WTC11 (cell line): ENCODE results near the gene CLPX. TPM values are rescaled to one million over a fixed set of nuclear protein-coding genes. Genes with fewer than 3 reads are reported as not detected.

Source experiments
- ATAC-seq: fragments of 200-7000 bp; cut with Tn5 transposase; 2 replicates; pipeline ENCODE4 v1.10.0; 2021; ENCODE audit warnings: mild to moderate bottlenecking, moderate library complexity
- CTCF ChIA-PET: fragments of 300-600 bp; sonication (Branson Sonifier 250); formaldehyde crosslinking; loops from one replicate; lab custom pipeline; 2021; ENCODE audit warnings: antibody characterized with exemption; lab: Charles Lee
- POLR2A ChIA-PET: fragments of 350-600 bp; sonication (Branson Sonifier 250); formaldehyde crosslinking; loops from one replicate; lab custom pipeline; 2021; ENCODE audit warnings: antibody characterized with exemption; lab: Charles Lee
- DNase-seq: peaks from one replicate; pipeline ENCODE4 v3.0.0; 2021; ENCODE audit warnings: low spot score
- H3K27ac Mint-ChIP-seq: 2 replicates; pipeline ENCODE4 v1.8.0; 2021; ENCODE audit warnings: mixed read lengths
- H3K27me3 Mint-ChIP-seq: 2 replicates; pipeline ENCODE4 v1.8.0; 2021; ENCODE audit warnings: low read depth, mild to moderate bottlenecking, moderate library complexity, mixed read lengths
- H3K36me3 Mint-ChIP-seq: 2 replicates; pipeline ENCODE4 v1.8.0; 2021; ENCODE audit warnings: mixed read lengths
- H3K4me1 Mint-ChIP-seq: 2 replicates; pipeline ENCODE4 v1.8.0; 2022; ENCODE audit warnings: mixed read lengths
- H3K4me3 Mint-ChIP-seq: 2 replicates; pipeline ENCODE4 v1.8.0; 2021; ENCODE audit warnings: mild to moderate bottlenecking, moderate library complexity, mixed read lengths
- H3K9me3 Mint-ChIP-seq: 2 replicates; pipeline ENCODE4 v1.8.0; 2021; ENCODE audit warnings: mixed read lengths
- CREB1 ChIP-seq: sonication (generic); formaldehyde crosslinking; IDR thresholded peaks from 2 replicates; pipeline ENCODE4 v1.8.0; 2023; ENCODE audit warnings: mild to moderate bottlenecking, missing genetic modification reagents
- EMX1 ChIP-seq: fragments of 250-450 bp; sonication (Bioruptor Pico); IDR thresholded peaks from 2 replicates; pipeline ENCODE4 v1.8.0; 2021; ENCODE audit warnings: mild to moderate bottlenecking
- GRHL2 ChIP-seq: fragments of 250-450 bp; sonication (Bioruptor Pico); IDR thresholded peaks from 2 replicates; pipeline ENCODE4 v1.8.0; 2022; ENCODE audit warnings: mild to moderate bottlenecking, moderate library complexity; ENCODE audit not compliant: insufficient replicate concordance, severe bottlenecking
- JUN ChIP-seq: sonication (generic); formaldehyde crosslinking; IDR thresholded peaks from 2 replicates; pipeline ENCODE4 v1.8.0; 2023; ENCODE audit warnings: mild to moderate bottlenecking, missing genetic modification reagents
- MYBL2 ChIP-seq: sonication (generic); formaldehyde crosslinking; IDR thresholded peaks from 2 replicates; pipeline ENCODE4 v1.8.1; 2023; ENCODE audit warnings: mild to moderate bottlenecking, moderate library complexity, missing genetic modification reagents
- NFATC4 ChIP-seq: fragments of 250-450 bp; sonication (Bioruptor Pico); IDR thresholded peaks from 2 replicates; pipeline ENCODE4 v1.9.0; 2021; ENCODE audit warnings: mild to moderate bottlenecking
- OVOL2 ChIP-seq: fragments of 250-450 bp; sonication (Bioruptor Pico); IDR thresholded peaks from 2 replicates; pipeline ENCODE4 v1.9.0; 2021; ENCODE audit warnings: mild to moderate bottlenecking, borderline replicate concordance
- RELA ChIP-seq: sonication (generic); formaldehyde crosslinking; IDR thresholded peaks from 2 replicates; pipeline ENCODE4 v1.8.1; 2022; ENCODE audit warnings: missing genetic modification reagents, mild to moderate bottlenecking, borderline replicate concordance
- SOX15 ChIP-seq: fragments of 250-450 bp; sonication (Bioruptor Pico); IDR thresholded peaks from 2 replicates; pipeline ENCODE4 v1.9.0; 2021; ENCODE audit warnings: mild to moderate bottlenecking
- TP53 ChIP-seq: sonication (generic); formaldehyde crosslinking; IDR thresholded peaks from 2 replicates; pipeline ENCODE4 v1.8.1; 2023; ENCODE audit warnings: mild to moderate bottlenecking, missing genetic modification reagents
- ZNF263 ChIP-seq: sonication (generic); formaldehyde crosslinking; IDR thresholded peaks from 2 replicates; pipeline ENCODE4 v1.8.1; 2022; ENCODE audit warnings: low read depth, mild to moderate bottlenecking, moderate library complexity, missing genetic modification reagents
- ZNF416 ChIP-seq: fragments of 250-450 bp; sonication (Bioruptor Pico); IDR thresholded peaks from 2 replicates; pipeline ENCODE4 v1.9.0; 2021; ENCODE audit warnings: mild to moderate bottlenecking, inconsistent platforms
- total RNA-seq: library from RNA; stranded (reverse); gene quantifications from 3 replicates; pipeline ENCODE4 v1.2.3, GENCODE V29; 2021
- TF ChIP-seq, protein P1 (sequence below): sonication (generic); formaldehyde crosslinking; IDR thresholded peaks from 2 replicates; pipeline ENCODE4 v1.8.1; 2022; ENCODE audit warnings: low read depth, mild to moderate bottlenecking, moderate library complexity, missing genetic modification reagents, borderline replicate concordance
- TF ChIP-seq, protein P2 (sequence below): sonication (generic); formaldehyde crosslinking; IDR thresholded peaks from 2 replicates; pipeline ENCODE4 v1.8.1; 2023; ENCODE audit warnings: mild to moderate bottlenecking, missing genetic modification reagents
- TF ChIP-seq, protein P3 (sequence below): sonication (generic); formaldehyde crosslinking; IDR thresholded peaks from 2 replicates; pipeline ENCODE4 v1.8.1; 2022; ENCODE audit warnings: missing genetic modification reagents, borderline replicate concordance
- TF ChIP-seq, protein P4 (sequence below): sonication (generic); formaldehyde crosslinking; IDR thresholded peaks from 2 replicates; pipeline ENCODE4 v1.8.0; 2022; ENCODE audit warnings: missing genetic modification reagents
- TF ChIP-seq, protein P5 (sequence below): fragments of 250-450 bp; sonication (Bioruptor Pico); IDR thresholded peaks from 2 replicates; pipeline ENCODE4 v1.9.0; 2021; ENCODE audit warnings: mild to moderate bottlenecking
- TF ChIP-seq, protein P6 (sequence below): sonication (generic); formaldehyde crosslinking; IDR thresholded peaks from 2 replicates; pipeline ENCODE4 v1.8.0; 2023; ENCODE audit warnings: missing genetic modification reagents
- TF ChIP-seq, protein P7 (sequence below): fragments of 250-450 bp; sonication (Bioruptor Pico); IDR thresholded peaks from 2 replicates; pipeline ENCODE4 v1.8.0; 2021; ENCODE audit warnings: mild to moderate bottlenecking
- TF ChIP-seq, protein P8 (sequence below): sonication (generic); formaldehyde crosslinking; conservative IDR thresholded peaks from 2 replicates; pipeline ENCODE4 v1.8.1; 2023; ENCODE audit warnings: mild to moderate bottlenecking, low read depth, missing genetic modification reagents, moderate library complexity
- TF ChIP-seq, protein P9 (sequence below): fragments of 200-600 bp; IDR thresholded peaks from 2 replicates; pipeline ENCODE4 v1.8.0; 2022; ENCODE audit warnings: antibody characterized with exemption

The CLPX gene
- total RNA-seq, 1 experiment from 2014 or later = 68.7 TPM

DNA sequence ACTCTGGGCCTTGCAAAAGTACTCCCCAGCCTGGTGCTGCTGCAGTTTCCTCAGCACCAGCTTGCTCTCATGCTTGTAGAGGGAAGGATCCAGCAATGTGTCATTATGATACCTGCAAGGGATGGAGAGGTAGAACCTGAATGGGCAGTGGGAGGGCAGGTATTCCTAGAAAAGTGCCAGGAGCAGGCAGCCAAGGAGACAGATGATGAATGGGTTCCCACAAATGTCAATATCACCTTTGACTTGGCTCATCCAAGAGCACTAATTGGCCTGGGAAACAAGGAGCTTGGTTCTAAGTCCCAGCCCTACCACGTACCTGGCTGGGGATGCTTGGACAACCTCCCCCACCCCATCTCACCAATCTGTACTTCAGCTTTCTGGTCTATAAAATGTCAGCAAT lies 16.8 kb upstream of the CLPX start (continued):
- no peak for TF ChIP-seq SOX15 (CRISPR knock-in tag)
- TF ChIP-seq, protein P1, sequence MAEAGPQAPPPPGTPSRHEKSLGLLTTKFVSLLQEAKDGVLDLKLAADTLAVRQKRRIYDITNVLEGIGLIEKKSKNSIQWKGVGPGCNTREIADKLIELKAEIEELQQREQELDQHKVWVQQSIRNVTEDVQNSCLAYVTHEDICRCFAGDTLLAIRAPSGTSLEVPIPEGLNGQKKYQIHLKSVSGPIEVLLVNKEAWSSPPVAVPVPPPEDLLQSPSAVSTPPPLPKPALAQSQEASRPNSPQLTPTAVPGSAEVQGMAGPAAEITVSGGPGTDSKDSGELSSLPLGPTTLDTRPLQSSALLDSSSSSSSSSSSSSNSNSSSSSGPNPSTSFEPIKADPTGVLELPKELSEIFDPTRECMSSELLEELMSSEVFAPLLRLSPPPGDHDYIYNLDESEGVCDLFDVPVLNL = no peak
- no peak for TF ChIP-seq OVOL2 (CRISPR knock-in tag)
- no peak for TF ChIP-seq NFATC4 (CRISPR knock-in tag)
- TF ChIP-seq, protein P2, sequence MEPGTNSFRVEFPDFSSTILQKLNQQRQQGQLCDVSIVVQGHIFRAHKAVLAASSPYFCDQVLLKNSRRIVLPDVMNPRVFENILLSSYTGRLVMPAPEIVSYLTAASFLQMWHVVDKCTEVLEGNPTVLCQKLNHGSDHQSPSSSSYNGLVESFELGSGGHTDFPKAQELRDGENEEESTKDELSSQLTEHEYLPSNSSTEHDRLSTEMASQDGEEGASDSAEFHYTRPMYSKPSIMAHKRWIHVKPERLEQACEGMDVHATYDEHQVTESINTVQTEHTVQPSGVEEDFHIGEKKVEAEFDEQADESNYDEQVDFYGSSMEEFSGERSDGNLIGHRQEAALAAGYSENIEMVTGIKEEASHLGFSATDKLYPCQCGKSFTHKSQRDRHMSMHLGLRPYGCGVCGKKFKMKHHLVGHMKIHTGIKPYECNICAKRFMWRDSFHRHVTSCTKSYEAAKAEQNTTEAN = no peak
- TF ChIP-seq JUN (CRISPR knock-in tag) = no peak

DNA sequence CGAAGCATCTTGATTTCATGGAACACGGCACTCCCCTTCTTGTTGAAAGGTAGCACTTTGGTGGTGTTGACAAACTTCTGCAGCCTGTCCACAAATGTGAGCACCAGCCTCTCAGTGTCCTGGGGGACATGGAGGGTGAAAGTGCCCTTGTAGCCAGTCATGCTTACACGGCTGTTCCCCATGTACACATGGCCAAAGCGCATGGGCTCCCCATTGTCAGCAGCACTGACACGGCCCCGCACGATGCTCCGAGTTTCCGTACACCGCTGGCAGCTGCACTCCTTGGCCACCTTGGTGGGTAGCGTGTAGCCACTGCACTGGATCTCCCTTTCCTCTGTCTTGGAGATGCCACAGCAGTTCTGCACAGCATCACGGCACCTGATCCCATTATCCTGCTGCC lies 13.4 kb upstream of the CLPX start:
- peaks cover 5% of the 10 kb centered on the region; the same call in 1 of the 2 replicates for H3K4me1 Mint-ChIP-seq
- ATAC-seq (no peak), DNase-seq (no peak)
- H3K4me3 Mint-ChIP-seq = no peak overlapping the region
- no peaks in the 10 kb centered on the region for H3K27me3 Mint-ChIP-seq
- H3K27ac Mint-ChIP-seq = no peak overlapping the region
- ChIA-PET CTCF (no interaction called here), POLR2A (no interaction called here)
- 0 out of 2 replicates have a peak, but pooled peaks cover 3% of the 10 kb centered on the region for H3K9me3 Mint-ChIP-seq
- H3K36me3 Mint-ChIP-seq = no peaks in the 10 kb centered on the region
- TF ChIP-seq, protein P3, sequence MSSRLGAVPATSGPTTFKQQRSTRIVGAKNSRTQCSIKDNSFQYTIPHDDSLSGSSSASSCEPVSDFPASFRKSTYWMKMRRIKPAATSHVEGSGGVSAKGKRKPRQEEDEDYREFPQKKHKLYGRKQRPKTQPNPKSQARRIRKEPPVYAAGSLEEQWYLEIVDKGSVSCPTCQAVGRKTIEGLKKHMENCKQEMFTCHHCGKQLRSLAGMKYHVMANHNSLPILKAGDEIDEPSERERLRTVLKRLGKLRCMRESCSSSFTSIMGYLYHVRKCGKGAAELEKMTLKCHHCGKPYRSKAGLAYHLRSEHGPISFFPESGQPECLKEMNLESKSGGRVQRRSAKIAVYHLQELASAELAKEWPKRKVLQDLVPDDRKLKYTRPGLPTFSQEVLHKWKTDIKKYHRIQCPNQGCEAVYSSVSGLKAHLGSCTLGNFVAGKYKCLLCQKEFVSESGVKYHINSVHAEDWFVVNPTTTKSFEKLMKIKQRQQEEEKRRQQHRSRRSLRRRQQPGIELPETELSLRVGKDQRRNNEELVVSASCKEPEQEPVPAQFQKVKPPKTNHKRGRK (CRISPR knock-in tag) = no peak
- TF ChIP-seq, protein P4, sequence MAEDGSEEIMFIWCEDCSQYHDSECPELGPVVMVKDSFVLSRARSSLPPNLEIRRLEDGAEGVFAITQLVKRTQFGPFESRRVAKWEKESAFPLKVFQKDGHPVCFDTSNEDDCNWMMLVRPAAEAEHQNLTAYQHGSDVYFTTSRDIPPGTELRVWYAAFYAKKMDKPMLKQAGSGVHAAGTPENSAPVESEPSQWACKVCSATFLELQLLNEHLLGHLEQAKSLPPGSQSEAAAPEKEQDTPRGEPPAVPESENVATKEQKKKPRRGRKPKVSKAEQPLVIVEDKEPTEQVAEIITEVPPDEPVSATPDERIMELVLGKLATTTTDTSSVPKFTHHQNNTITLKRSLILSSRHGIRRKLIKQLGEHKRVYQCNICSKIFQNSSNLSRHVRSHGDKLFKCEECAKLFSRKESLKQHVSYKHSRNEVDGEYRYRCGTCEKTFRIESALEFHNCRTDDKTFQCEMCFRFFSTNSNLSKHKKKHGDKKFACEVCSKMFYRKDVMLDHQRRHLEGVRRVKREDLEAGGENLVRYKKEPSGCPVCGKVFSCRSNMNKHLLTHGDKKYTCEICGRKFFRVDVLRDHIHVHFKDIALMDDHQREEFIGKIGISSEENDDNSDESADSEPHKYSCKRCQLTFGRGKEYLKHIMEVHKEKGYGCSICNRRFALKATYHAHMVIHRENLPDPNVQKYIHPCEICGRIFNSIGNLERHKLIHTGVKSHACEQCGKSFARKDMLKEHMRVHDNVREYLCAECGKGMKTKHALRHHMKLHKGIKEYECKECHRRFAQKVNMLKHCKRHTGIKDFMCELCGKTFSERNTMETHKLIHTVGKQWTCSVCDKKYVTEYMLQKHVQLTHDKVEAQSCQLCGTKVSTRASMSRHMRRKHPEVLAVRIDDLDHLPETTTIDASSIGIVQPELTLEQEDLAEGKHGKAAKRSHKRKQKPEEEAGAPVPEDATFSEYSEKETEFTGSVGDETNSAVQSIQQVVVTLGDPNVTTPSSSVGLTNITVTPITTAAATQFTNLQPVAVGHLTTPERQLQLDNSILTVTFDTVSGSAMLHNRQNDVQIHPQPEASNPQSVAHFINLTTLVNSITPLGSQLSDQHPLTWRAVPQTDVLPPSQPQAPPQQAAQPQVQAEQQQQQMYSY = no peak
- TF ChIP-seq, protein P1 = no peak
- TF ChIP-seq, protein P5, sequence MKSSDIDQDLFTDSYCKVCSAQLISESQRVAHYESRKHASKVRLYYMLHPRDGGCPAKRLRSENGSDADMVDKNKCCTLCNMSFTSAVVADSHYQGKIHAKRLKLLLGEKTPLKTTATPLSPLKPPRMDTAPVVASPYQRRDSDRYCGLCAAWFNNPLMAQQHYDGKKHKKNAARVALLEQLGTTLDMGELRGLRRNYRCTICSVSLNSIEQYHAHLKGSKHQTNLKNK = no peak
- TF ChIP-seq, protein P6, sequence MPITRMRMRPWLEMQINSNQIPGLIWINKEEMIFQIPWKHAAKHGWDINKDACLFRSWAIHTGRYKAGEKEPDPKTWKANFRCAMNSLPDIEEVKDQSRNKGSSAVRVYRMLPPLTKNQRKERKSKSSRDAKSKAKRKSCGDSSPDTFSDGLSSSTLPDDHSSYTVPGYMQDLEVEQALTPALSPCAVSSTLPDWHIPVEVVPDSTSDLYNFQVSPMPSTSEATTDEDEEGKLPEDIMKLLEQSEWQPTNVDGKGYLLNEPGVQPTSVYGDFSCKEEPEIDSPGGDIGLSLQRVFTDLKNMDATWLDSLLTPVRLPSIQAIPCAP (CRISPR knock-in tag) = no peak
- TF ChIP-seq ZNF416 = no peak
- TF ChIP-seq GRHL2 = no peak
- TF ChIP-seq, protein P7, sequence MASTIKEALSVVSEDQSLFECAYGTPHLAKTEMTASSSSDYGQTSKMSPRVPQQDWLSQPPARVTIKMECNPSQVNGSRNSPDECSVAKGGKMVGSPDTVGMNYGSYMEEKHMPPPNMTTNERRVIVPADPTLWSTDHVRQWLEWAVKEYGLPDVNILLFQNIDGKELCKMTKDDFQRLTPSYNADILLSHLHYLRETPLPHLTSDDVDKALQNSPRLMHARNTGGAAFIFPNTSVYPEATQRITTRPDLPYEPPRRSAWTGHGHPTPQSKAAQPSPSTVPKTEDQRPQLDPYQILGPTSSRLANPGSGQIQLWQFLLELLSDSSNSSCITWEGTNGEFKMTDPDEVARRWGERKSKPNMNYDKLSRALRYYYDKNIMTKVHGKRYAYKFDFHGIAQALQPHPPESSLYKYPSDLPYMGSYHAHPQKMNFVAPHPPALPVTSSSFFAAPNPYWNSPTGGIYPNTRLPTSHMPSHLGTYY = no peak
- TF ChIP-seq EMX1 = no peak
- TF ChIP-seq, protein P8, sequence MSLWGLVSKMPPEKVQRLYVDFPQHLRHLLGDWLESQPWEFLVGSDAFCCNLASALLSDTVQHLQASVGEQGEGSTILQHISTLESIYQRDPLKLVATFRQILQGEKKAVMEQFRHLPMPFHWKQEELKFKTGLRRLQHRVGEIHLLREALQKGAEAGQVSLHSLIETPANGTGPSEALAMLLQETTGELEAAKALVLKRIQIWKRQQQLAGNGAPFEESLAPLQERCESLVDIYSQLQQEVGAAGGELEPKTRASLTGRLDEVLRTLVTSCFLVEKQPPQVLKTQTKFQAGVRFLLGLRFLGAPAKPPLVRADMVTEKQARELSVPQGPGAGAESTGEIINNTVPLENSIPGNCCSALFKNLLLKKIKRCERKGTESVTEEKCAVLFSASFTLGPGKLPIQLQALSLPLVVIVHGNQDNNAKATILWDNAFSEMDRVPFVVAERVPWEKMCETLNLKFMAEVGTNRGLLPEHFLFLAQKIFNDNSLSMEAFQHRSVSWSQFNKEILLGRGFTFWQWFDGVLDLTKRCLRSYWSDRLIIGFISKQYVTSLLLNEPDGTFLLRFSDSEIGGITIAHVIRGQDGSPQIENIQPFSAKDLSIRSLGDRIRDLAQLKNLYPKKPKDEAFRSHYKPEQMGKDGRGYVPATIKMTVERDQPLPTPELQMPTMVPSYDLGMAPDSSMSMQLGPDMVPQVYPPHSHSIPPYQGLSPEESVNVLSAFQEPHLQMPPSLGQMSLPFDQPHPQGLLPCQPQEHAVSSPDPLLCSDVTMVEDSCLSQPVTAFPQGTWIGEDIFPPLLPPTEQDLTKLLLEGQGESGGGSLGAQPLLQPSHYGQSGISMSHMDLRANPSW (CRISPR knock-in tag) = no peak
- TF ChIP-seq, protein P9, sequence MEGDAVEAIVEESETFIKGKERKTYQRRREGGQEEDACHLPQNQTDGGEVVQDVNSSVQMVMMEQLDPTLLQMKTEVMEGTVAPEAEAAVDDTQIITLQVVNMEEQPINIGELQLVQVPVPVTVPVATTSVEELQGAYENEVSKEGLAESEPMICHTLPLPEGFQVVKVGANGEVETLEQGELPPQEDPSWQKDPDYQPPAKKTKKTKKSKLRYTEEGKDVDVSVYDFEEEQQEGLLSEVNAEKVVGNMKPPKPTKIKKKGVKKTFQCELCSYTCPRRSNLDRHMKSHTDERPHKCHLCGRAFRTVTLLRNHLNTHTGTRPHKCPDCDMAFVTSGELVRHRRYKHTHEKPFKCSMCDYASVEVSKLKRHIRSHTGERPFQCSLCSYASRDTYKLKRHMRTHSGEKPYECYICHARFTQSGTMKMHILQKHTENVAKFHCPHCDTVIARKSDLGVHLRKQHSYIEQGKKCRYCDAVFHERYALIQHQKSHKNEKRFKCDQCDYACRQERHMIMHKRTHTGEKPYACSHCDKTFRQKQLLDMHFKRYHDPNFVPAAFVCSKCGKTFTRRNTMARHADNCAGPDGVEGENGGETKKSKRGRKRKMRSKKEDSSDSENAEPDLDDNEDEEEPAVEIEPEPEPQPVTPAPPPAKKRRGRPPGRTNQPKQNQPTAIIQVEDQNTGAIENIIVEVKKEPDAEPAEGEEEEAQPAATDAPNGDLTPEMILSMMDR = no peak
- no peak for TF ChIP-seq ZNF263
- TF ChIP-seq RELA (CRISPR knock-in tag) = no peak
- TF ChIP-seq MYBL2 = no peak
- TF ChIP-seq TP53 (CRISPR knock-in tag) = no peak
- TF ChIP-seq CREB1 = no peak
